ENCODE results near the gene BPIFB2.
"Not testable (repeated sequence)": the region's sequence is repeated elsewhere in the genome, so short reads cannot be mapped to it uniquely, and the experiment has no call there.

Gene BPIFB2

DNA sequence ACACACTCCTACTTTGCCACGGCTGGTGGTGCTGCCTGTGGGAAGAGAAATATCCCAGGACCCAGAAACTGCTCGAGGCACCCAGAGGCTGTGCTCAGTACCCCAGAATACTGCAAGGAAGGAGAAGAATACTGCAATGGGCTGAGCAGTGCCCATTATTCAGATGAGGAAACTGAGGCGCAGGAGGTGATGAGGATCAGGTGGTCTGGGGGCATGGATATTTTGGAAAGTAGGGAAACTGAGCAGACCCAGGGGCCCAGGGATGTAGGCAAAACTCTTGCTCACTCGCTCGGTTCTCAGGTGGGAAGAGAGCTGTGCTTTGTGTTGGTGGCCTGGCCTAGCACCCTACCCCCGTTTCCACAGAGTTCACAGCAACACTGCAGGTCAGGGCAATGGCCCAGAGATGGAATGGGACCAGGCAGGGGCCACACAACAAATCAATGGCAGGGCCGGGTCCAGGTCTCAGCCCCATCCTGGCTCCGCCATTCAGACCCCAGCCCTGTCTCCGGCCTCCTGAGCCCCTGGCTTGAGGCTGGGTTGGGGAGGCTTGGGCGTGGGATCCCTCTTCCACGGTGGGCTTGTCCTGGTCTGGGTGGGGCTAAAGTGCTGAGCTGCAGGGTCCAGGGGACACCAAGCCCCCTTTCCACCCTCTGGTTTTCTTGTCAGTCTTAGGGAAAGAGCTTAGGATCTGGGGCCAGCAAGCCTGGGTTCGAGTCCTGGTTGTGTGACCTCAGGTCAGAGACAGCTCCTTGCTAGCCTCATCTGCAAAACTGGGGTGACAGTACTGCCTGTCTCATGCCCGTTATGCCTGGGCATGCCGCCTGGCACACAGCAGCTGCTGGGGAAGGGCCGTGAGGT, 37.2 kb upstream of the BPIFB2 start:
- in situ Hi-C loops (cut with HindIII; ENCODE audit: low sequenced_read_pairs), result no loop called here

DNA sequence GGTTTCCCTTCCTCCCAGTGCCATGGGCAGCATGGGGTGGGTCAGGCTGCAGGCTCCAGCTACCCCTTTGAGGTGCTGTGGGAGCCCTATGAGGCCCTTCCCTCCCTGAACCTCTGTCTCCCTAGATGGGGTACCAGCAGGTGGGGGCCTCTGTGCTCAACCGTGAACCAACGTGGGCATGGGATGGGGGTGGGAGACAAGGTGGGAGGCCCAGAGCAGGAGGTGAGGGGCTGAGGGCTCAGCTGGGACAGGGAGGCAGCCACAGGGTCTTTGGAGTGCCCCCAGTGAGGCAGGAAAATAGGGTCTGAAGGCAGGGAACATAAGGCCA, 36.6 kb upstream of the BPIFB2 start:
- in situ Hi-C loops (cut with HindIII; ENCODE audit: low sequenced_read_pairs), result no loop called here

DNA sequence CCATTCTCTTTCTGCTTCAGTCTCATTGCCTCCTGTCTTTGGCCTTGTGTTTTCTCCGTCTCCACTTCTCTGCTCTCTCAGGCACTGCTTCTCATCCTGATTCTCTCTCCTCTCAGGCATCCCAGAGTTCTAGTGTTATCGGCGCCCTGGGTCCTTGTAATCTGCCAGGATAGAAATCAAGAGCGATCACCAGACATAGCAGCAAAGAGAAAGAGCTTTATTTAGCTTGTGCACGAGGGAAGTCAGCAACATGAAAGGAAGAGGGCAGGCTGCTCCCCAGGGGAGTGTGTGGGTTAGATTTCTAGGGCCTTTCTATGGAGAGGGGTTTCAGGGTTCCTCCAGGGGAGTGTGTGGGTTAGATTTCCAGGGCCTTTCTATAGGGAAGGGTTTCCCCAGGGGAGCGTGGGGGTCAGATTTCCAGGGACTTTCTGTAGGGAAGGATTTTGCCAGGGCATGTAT, 35.8 kb upstream of the BPIFB2 start:
- in situ Hi-C loops (cut with HindIII; ENCODE audit: low sequenced_read_pairs), result no loop called here

DNA sequence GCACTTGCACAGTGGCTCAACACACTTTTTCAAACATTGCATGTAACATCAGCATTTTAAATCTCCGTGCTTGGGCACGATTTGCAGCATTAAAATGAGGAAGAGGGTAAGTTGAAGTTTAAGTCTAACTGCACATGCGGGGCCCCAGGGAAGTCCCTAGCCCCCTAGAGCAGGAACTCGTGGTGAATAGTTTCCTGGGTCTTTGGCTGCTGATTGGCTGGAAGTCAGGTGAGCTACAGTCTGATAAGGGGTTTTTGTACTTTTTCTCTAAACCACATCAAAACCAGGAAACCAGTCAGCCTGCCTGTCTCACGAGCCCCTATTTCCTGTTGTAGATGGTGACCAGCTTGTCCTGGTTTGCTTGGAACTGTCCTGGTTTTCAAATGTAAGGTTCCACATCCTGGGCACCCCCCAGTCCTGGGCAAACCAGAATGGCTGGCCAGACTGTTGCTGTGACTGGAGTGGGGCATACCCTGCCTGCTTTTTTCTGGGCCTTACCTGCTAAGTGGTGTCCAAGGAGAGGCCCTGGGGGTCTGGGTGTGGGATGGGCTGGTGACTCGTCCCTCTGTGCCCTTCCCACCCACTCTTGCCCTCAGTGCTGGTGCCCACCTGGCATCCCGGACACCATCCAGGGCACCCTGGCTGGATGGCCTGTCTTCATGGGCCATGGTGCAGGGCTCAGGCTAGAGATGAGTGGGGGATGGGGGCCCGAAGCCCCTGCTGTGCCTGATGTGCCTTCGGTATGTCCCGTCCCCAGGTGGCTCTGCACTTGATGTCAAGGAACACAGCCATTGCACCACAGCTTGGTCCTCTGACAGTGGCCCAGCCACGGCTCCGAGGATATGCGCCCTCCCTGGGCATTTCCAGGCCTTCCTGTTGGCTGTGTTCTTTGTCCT, 35.1 kb upstream of the BPIFB2 start:
- in situ Hi-C loops (cut with HindIII; ENCODE audit: low sequenced_read_pairs), result no loop called here

DNA sequence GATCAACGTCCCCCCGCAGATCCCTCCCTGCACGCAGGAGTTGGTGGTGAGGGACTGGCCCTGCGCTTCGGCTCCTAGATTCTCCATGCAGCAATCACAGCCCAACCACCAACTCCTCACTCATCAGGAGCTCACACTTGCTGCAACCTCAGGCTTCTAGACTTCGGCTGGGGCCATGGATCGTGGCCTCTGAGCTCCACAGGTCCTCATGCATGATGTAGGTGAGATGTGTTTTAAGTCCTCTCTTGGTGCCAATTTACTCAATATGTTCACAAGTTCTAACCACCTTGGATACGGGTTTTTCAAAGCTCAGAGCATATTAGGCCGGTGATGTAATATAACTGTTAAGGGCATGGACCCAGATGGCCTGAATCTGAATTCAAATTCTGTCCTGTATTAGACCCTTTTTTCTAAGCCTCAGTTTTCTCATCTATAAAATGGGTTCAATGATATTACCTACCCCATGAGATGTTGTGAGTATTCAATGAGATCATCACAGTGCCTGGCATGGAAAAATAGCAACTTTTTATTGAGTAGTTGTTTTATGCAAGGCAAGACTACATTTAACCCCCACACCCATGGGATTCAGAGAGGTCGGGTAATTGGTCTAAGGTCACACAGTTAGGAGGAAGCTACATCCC, 34.3 kb upstream of the BPIFB2 start:
- in situ Hi-C loops (cut with HindIII; ENCODE audit: low sequenced_read_pairs), result no loop called here

DNA sequence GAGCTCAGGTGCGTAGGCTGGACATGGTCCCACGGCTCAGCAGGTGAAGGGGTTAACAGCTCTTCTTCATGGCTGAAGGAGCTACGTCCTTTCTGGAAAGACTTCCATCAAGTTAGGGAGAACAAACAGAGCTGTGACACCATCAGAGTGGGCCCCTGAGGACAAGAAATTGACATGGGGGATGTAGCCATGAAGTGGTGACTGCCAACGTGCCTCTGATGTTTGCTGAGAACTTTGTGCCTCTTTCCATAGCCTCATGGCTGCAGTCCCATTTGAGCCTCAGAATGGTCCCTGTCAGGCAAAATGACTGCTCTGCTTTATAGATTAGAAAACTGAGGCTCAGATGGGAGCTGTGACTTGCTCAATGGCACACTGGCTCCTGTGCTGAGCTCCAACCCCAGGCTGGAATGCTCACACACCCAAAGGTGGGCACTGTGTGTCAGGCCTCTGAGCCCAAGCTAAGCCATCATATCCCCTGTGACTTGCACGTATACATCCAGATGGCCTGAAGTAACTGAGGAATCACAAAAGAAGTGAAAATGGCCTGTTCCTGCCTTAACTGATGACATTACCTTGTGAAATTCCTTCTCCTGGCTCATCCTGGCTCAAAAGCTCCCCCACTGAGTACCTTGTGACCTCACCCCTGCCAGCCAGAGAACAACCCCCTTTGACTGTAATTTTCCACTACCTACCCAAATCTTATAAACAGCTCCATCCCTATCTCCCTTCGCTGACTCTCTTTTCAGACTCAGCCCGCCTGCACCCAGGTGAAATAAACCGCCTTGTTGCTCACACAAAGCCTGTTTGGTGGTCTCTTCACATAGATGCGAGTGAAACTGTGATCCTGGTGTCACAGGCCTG, 33.1 kb upstream of the BPIFB2 start:
- in situ Hi-C loops (cut with HindIII; ENCODE audit: low sequenced_read_pairs), result not testable (repeated sequence)

DNA sequence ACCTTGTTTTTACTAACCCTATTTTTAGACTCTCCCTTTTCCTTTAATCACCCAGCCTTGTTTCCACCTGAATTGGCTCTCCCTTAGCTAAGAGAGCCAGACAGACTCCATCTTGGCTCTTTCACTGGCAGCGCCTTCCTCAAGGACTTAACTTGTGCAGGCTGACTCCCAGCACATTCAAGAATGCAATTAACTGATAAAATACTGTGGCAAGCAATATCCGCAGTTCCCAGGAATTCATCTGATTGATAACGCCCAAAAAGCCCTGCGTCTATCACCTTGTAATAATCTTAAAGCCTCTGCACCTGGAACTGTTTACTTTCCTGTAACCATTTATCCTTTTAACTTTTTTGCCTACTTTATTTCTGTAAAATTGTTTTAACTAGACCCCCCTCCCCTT, 32.4 kb upstream of the BPIFB2 start:
- in situ Hi-C loops (cut with HindIII; ENCODE audit: low sequenced_read_pairs), result not testable (repeated sequence)

DNA sequence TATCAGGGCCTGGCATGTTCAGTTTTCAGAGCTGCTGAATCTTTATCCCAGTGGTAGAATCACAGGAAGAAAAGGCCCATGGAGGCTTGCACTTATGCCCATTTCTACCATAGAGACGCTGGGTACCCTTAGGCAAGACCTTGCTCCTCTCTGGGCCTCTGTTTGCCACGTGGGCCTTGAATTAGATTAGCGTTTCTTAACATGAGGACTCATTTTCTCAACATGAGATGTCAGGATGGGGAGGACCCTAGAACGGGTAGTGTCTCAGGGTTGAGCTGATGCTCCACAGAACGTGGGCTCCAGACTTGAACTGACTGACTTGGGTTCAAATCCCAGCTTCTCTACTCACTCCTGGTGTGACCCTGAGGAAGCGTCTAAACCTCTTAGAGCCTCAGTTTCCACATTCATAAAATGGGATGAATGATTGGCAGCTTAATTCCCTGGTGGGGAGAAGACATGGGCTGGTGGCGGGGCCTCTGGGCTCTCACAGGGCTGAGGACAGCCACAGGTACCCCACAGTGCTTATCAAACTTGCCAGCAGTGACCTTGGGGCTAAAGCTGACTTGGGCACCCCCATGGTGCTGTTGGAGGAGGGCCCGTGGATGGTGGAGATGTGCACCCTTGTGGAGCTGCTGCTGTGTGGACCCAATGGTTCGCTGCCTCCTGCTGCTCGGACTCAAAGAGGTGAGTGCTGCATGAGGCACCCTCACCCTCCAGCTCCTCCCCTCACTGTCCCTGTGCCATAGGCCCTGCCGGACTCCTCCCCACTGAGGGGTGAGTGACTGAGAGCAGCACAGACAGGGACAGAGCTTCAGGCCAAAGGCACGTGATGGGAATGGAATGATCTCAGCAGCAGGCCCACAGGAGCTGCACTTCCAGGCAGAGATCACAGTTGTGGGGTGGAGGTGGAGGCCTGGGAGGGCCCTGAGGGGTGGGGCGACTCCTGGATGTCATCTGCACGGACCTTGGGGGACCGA, 31.5 kb upstream of the BPIFB2 start:
- in situ Hi-C loops (cut with HindIII; ENCODE audit: low sequenced_read_pairs), result no loop called here

DNA sequence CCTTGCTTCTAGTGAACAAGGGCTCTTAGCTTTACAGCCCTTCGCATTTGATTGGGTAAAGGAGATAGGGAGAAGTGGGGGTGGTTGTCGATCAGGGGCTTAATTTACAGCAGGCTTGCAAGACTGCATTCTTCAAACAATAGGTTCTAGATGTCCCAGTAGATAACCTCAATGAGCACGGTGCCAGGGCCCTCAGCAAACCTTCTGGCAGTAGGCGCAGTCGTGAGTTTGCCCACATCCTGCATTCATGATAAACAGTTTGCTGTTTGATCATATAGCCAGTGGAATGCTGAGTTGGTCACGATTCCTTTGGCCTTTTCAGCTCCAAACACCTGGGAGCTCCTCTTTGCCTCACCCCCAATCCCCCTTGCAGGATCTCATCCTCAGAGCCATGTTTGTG, 30.8 kb upstream of the BPIFB2 start:
- in situ Hi-C loops (cut with HindIII; ENCODE audit: low sequenced_read_pairs), result no loop called here

DNA sequence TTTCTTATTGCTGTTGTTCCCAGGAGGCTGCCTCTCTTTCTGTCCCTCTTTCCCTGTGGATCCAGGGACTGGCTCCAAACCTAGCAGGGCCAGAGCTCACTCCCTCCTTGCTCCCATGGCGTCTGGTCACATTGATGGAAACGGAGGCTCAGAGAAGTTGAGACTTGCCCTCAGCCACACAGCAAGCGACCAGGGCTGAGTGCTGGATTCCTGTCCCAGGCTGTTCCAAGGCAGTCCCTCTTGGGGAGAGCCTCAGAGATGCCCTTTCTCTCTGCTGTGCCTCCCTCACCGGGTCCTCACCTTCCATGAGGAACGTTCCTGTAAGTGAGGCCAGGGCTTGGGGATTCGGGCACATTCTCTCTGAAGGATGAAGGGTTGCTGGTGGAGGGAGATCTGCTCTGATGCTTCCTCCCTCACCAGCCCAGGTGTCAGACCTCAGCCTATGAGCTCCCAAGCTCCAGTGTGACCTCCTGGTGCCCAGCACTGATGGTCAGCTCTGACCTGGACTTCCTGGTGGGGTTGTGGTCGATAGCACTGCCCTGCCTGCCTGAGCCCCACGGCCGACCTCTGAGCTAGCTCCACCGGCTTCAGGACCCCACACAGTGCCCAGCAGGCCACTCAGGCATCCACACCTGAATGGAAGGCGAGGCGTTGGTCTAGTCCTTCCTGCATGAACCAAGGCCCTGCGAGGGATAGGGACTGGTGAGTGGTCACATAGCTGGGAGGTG, 30.1 kb upstream of the BPIFB2 start:
- in situ Hi-C loops (cut with HindIII; ENCODE audit: low sequenced_read_pairs), result no loop called here

DNA sequence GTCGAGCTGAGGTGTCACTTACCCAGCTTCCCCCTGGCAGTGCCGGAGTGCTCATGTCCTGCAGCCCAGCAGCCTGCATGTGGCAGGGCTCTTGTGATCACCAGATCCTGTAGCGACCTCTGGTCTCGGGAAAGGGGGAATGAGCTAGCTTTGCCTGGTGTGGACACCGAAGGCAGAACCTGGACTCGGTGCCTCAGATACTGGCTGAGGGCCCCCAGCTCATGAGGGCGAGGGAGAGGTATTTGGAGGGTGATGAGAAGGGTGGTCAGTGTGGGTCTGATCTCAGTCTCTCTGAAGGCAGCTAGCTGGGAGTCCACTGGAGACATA, 29.5 kb upstream of the BPIFB2 start:
- in situ Hi-C loops (cut with HindIII; ENCODE audit: low sequenced_read_pairs), result no loop called here

DNA sequence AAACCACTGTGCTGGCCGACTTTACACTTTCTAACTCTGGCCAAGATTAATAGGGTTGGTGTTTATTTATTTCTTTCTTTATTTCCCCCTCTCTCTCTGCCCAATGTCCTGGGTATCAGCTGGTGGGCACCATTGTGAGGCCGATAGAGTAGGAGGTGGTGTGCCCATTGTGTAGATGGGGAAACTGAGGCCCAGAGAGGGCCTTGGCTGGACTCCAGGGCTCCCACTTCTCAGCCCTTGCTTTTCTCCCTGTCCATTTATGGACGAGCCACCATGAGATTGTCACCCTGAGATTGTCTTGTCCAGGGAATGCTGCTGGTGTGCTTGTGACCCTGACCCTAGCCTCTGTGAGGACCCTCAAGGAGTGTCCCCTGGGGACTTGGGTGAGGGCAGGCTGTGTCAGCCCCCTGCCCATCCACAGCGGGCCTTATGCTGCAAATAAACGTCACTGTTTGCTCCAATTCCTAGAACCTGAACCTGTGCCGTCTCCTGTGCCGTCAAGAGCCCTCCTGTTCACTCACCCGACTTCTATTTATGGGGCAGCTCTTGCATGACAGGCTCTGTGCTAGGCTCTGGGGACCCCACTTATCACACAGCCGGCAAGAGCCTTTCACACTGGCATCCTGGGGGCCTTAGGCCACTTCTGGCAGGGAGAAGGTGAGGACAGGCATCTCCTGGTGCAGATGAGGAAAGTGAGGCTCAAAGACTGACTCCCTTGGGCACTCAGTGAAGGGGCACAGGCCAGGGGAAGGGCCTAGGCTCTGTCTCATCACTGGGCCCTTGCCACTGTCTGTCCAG, 28.1 kb upstream of the BPIFB2 start:
- in situ Hi-C loops (cut with HindIII; ENCODE audit: low sequenced_read_pairs), result no loop called here

DNA sequence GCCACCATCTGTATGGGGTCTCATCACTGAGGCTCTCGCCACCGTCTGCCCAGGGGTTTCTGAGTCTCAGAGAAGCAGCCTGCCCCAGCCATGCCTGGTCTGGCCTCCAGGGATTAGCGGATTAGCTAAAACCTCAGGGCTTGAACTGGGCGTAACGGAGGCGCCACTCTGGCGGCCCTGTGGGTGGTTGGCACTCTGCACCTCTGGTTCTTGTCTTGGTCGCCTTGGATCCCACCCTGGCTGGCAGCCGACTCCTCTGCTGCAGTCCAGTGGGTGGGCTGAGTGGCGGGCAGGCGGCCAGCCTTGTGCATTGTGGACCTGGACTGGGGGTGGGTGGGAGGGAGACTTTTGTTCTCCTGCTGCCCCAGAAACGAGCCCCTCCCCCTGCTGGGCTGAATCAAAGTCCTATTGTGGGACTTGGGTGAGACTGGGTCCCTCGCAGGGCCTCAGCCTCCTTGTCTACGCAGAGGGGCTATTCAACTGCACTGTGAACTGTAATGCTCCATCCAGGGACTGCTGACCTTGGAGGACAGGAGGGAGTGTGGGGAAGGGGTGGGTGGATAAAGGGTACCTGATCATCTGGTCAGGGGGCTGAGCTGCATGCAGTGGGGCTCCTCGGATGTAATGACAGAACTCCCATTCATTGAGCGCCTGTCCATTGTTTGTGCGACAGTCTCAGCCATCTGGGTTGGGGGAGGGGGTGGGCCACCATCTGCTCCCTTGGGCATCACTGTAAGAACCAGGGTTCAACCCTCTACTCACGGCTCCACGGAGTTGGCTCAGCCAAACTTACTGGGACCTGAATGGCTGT, 27.2 kb upstream of the BPIFB2 start:
- in situ Hi-C loops (cut with HindIII; ENCODE audit: low sequenced_read_pairs), result no loop called here

DNA sequence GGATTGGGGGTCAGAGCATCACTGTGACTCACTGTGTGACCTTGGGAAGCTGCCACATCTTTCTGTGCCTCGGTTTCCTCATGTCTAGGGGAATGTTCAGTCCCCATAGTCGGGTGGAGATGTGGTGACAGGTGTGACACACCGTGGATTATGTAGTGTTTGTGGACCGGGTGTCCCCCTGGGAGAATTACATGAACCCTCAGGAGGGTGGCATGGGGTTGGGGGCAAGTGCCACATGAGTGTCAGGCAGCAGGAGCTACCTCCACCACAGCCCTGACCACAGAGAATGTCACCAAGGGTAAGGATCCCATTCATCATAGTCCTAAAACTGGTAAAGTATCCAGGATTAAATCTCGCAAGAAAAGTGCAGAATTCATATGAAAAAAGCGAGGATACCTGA, 26.5 kb upstream of the BPIFB2 start:
- in situ Hi-C loops (cut with HindIII; ENCODE audit: low sequenced_read_pairs), result no loop called here

DNA sequence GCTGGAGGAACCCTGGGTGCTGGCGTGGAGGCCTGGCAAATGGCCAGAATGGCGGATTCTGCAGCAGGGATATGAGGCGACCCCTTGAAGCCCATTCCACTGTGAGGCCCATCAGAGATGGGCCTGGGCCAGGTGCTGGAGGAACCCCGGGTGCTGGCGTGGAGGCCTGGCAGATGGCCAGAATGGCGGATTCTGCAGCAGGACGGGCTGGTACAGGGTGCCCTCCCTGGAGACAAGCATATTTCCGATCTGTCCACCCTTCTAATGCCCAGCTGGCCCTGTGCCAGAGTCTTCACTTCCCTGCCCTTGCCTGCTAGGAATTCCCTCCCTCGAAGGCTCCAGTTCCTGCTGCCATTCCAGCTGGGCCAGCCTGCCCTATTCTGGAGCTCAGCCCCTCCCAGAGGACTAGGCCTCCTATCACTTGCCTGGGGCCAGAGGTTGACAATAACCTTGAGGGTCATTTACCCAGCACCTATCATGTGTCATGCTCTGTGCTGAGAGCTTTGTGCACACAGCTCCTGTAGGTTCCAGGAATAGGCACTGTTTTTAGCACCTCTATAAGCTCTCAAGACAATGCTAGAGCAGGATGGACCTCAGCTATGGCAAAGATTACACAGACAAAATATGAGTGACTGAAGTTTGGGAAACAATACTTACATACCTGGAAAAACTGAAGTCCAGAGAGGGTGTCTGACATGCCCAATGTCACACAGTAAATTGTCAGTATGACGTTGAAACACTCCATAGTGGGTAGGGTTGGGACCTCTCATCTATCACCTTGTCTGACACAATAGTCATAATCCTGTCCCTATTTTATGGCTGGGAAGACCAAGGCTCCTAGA, 24.7 kb upstream of the BPIFB2 start:
- in situ Hi-C loops (cut with HindIII; ENCODE audit: low sequenced_read_pairs), result no loop called here

DNA sequence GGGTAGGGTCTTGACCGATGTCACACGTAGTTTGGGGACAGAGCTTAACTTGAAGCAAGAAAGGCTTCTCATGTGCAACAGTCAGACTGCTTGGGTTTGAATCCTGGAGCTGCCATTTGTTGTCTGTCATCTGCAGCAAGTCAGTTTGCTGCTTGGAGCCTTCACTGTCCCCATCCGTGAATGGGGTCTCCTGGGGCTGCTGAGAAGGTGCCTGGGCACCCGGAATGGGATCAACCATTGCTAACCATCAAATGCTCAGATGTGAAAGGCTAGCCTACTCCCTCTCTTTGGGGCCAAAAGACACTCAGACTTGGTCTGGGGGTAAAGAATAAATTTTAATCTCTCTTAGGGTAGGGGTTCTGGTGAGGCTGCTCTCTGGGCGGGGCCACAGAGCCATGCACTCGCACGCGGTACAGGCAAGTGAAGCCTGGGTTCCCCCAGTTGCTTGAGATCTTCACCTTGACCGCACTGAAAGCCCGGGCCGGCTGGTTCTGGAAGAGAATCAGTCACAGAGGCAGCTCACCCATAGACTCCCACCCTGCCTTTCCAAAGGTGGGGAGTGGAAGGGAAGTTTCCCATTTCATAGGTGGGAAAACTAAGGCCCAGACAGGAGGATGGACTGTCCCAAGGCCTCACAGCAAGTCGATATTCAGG, 23.9 kb upstream of the BPIFB2 start:
- in situ Hi-C loops (cut with HindIII; ENCODE audit: low sequenced_read_pairs), result no loop called here
